GM18868 (cell line): ENCODE results near the gene LPAR6.

ENCODE experiments used
- ATAC-seq: cut with Tn5 transposase; IDR thresholded peaks from one replicate; pipeline ENCODE4 v1.9.1; 2021; ENCODE audit warnings: mild to moderate bottlenecking, moderate library complexity; ENCODE audit not compliant: unreplicated experiment

LPAR6 gene

GRCh38 chr13:48380581-48380980 lies 32.3 kb downstream of the LPAR6 start:
- ATAC-seq = no peak

GRCh38 chr13:48377857-48378256 lies 35.1 kb downstream of the LPAR6 start:
- no peak for ATAC-seq

DNA sequence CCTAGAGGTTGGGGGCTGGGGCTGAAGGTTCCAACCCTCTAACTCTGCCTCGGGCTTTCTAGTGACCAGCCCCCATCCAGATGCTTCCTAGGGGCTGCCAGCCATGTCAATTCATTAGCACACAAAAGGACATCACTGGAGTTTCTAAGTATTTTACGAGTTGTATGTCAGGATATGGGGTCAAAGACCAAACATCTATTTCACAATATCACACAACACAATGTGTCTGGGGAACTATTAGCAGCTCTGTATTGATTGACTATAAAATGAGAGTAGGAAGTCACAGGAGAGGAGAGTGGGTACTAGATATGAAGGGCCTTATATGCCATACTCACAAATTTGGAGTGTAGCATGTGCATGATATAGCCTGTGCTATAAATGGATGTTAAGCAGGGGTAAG lies 42.1 kb downstream of the LPAR6 start:
- ATAC-seq = no peak

- ATAC-seq = no peak
These were observed 42.9 kb downstream of the LPAR6 start for GRCh38 chr13:48369988-48370387.
